ENCODE results near the gene KATNB1. TPM values are rescaled to one million over a fixed set of nuclear protein-coding genes. Genes with fewer than 3 reads are reported as not detected.

The KATNB1 gene
- total and polyA plus RNA-seq, 2 of the 8 experiments (the other 6 are each of a cell fraction or from before 2014, with no cell fraction given) = 50.2 to 60.4 TPM

DNA sequence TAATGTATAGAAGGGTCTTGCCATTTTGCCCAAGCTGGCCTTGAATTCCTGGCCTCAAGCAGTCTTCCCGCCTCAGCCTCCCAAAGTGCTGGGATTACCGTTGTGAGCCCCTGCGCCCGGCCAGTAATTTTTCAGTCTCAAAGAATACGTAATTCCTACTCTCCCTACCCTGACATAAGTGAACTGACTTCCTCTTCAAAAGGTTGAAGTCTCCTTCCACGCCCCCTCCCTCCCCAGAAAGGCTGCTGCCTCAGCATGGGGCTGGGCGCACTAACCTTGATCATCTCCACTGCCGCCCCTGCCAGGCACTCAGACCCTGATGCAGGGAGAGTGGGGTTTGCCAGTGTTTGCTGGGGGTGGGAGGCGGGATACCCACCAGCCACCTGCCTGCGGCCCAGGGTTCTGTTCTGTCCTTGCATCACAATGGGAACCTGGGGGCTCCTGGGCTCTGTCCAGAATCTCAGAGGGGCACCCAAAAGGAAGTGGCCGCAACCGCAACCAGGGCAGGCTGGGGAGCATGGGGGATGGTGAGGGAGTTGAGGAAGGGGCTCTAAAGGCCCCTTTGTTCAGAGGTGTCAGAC, 39.2 kb downstream of the KATNB1 start:
- Histone ChIP-seq H3K36me3 (ENCODE audit: control insufficient read depth in 2 of 4, insufficient read depth in 4 of 4, low read length in 3 of 4) (no peaks in the 10 kb centered on the region), H3K18ac (ENCODE audit: extremely low read depth, low read length) (no peak overlapping the region), H4K5ac (ENCODE audit: insufficient read length, low read depth, low read length) (no peak overlapping the region), H3K27me3 (replicated peaks in 1 of 4; ENCODE audit: control insufficient read depth in 3 of 4, extremely low read depth in 1 of 4, insufficient read depth in 3 of 4, low read length in 3 of 4) (peaks cover 0 to 4% (median 1%) of the 10 kb centered on the region in 4 experiments; a peak in 3 of 7 replicates), H3K27ac (ENCODE audit: low read depth, low read length) (no peak overlapping the region), H2AK5ac (ENCODE audit: low read depth, low read length) (0 out of 2 replicates have a peak overlapping the region, but pooled peaks have one; percentile 40), H4K20me1 (replicated peaks in 1 of 2; ENCODE audit: control insufficient read depth in 1 of 2, insufficient read depth in 2 of 2, low read length in 2 of 2) (no peaks in the 10 kb centered on the region), H4K8ac (ENCODE audit: extremely low read depth, insufficient read depth, low read length) (no peak overlapping the region; the same call in 1 of the 2 replicates), H2BK15ac (ENCODE audit: low read length) (peak overlapping the region; percentile 55; the same call in 1 of the 2 replicates), H2BK12ac (ENCODE audit: low read depth, low read length) (peak overlapping the region; percentile 27; the same call in 1 of the 2 replicates), H3K56ac (replicated peaks; ENCODE audit: insufficient read length, low read depth, low read length) (no peak overlapping the region), H2BK20ac (ENCODE audit: low read length) (no peak overlapping the region), H3K79me2 (ENCODE audit: control insufficient read depth in 1 of 2, insufficient read depth in 2 of 2, low read length in 2 of 2) (no peaks in the 10 kb centered on the region), H4K91ac (replicated peaks; ENCODE audit: insufficient read length, low read length) (peak overlapping the region; percentile 48), H3K4ac (replicated peaks; ENCODE audit: insufficient read length, low read depth, low read length) (no peak overlapping the region), H3K4me1 (replicated peaks in 1 of 4; ENCODE audit: control insufficient read depth in 3 of 4, insufficient read depth in 4 of 4, low read length in 3 of 4) (peaks cover 6 to 19% (median 17%) of the 10 kb centered on the region in 4 experiments), H3K4me3 (ENCODE audit: extremely low read depth in 1 of 4, insufficient read depth in 2 of 4, low read depth in 3 of 4, low read length in 4 of 4) (peak overlapping the region in 1 of 4 experiments; percentile 16; a peak in 1 of 8 replicates), H3K9ac (replicated peaks in 1 of 4; ENCODE audit: extremely low read depth in 1 of 4, low read depth in 3 of 4, low read length in 3 of 4) (no peak overlapping the region), H2BK5ac (ENCODE audit: low read depth, low read length) (no peak overlapping the region), H3K79me1 (ENCODE audit: low read depth, low read length) (no peaks in the 10 kb centered on the region), H3K23ac (ENCODE audit: insufficient read length) (no peak overlapping the region), H2BK120ac (replicated peaks; ENCODE audit: low read depth, low read length) (no peak overlapping the region), H2AFZ (ENCODE audit: low read length) (no peak overlapping the region), H3K23me2 (ENCODE audit: low read depth, low read length) (no peaks in the 10 kb centered on the region; the same call in 1 of the 2 replicates), H3K4me2 (ENCODE audit: insufficient read depth in 1 of 2, low read depth in 2 of 2, low read length in 2 of 2) (peak overlapping the region; percentile 2 to 55; a peak in 3 of 4 replicates), H3K14ac (ENCODE audit: insufficient read length) (no peak overlapping the region), H3K9me3 (ENCODE audit: insufficient read depth in 2 of 2, low read depth in 1 of 2, low read length in 1 of 2) (no peaks in the 10 kb centered on the region)
- ChIA-PET POLR2A (ENCODE audit: partially characterized antibody) (interaction anchor here (0.8 to 1.5 kb wide), 2 partner anchors 10 to 39 kb away, joined by 3 to 4 read pairs; partner anchors contain the start of gene KATNB1), CTCF (ENCODE audit: partially characterized antibody) (interaction anchor here (0.6 to 22.4 kb wide), 23 partner anchors 8 to 713 kb away, joined by 3 to 279 read pairs (median 7); partner anchors contain the start of gene KIFC3)
- 69% methylated on average over 12 of the region's 12 CpGs; no CpG with 5 or more reads in 1 of the 2 experiments for WGBS, 2 experiments (ENCODE audit: extremely low coverage in 1 of 2, insufficient coverage in 1 of 2, insufficient read length in 1 of 2, insufficient replicate concordance in 2 of 2, low coverage in 1 of 2, low lambda C conversion rate in 2 of 2, missing lambda C conversion rate in 1 of 2)
- DNase-seq (ENCODE audit: low read depth in 1 of 2, low spot score in 2 of 2) (no peak), FAIRE-seq (no peak)
- TF ChIP-seq NRF1 (IDR thresholded peaks at IDR 0.05; ENCODE audit: low read depth, low read length) (no peak), CHD2 (IDR thresholded peaks at IDR 0.05; ENCODE audit: low read length) (no peak), EP300 (IDR thresholded peaks at IDR 0.05; ENCODE audit: borderline replicate concordance in 1 of 2, low read depth in 2 of 2, low read length in 2 of 2) (no peak)

All from H1 (cell line).